KG1 (cell line): Measurements from ENCODE around the gene UBE3D.
"Not testable (repeated sequence)": the region's sequence is repeated elsewhere in the genome, so short reads cannot be mapped to it uniquely, and the experiment has no call there.

Experiments used
- DNase-seq: peaks from one replicate; lab custom pipeline; 2025; lab: John Stamatoyannopoulos, UW

Gene UBE3D

DNA sequence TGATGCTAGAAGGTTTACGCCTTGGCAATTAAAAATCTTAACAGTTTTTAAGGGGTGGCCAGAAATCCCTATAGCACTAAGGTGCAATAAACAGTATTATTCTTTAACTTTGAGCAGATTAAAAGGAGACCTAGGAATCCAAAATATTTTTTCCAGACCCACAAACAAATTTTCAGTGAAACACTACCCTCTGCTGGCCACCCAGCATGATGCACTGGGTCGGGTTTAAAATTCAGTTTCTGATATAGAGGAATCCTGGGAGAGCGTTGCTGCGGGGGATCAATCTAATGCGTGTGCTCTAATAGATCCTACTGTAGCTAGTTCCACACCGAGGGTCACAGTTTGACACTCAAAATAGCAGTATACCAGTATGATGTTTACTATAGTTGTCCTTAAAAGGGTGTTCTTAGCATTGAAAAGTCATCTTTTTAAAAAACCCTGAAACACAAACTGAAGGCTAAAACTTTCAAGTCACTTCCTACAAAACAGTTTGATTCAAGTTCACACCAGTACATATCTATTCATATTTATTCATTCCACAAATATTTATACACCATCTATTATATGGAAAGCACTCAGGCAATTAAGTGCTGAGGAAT, 10.2 kb downstream of the UBE3D start:
- peak; percentile 22 for DNase-seq

DNA sequence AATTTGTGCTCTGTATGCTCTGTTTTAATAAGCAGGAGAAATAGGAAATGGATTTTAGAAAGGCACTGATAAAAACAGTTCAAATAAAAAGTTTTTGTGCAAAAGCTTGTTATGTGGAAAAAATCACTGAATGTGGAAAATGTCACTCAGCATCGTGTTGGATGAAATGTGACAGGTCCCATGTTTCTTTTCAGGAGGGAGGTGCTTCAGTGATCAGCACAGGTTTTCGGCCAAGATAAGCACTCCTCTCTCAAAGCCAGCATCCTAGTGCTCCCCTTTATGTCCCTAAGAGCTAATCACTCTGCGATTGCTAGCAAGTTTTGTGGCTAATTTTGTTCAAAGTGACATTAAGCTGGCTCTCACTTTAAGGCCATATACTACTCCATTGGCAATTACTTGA, 12.0 kb downstream of the UBE3D start:
- no peak for DNase-seq

DNA sequence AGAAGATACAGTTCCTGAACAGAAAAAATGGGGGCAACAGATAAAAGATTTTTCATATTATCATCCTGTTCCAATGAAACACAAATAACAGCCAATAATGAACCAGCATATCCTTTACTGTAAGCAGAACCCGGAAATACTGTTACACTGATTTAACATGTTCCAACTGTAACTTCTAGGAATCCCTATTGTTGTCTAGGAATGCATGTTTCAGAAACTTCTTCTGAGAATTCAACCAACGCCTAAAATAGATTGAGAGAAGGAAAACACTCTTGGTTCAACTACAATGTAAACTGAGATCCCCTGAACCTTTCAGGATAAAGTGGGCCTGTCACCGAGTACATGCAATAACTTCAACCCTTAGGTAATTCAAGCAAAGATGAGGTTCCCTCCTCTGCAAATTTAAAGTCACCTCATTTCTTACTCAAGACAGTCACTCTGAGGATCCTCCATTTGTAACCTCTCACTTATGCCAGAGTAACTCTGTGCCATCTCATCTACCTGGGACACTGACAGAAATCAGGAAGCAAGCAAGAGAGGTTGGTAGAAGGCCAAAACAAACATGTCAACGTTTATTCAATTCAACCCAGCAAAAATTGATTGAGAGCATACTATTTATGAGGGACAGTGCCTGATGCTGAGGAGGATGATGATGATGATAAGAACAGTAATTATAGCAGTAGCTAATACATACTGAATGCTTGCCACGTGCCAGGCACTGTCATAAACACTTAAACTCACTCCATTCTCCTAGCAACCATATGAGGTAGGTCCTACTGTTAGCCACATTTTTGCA, 14.1 kb downstream of the UBE3D start:
- DNase-seq: no peak

DNA sequence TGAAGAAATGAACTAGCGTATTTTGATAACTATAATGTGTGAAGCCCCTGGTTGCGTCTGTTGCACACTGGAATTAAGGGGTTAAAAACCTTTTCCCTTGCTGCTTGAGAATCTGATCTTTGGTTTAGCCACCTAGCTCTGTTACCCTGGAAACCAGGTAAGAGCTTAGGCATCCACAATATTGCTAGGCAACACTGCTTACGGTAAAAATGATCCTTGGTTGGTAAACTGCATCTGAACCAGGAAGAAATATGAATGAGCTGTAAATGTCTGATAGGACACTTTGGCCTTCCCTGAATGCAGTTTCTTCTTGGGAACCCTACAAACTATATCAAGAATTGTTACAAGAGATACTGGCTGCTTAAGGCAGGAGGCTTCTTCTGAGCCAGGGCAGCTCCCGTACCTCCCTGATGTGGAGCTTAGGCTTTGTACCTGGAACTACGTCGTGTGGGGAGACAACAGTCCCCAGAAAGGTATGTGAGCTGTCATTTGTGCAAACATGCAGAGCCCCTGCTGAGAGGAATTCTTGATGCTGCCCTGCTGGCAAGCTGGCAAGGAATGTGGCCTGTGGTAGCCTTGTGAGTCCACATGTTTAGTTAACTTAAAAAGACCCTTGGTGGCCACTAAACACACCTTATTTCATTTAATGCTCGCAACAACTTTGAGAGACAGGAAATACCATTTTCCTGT, 18.4 kb downstream of the UBE3D start:
- no peak for DNase-seq

DNA sequence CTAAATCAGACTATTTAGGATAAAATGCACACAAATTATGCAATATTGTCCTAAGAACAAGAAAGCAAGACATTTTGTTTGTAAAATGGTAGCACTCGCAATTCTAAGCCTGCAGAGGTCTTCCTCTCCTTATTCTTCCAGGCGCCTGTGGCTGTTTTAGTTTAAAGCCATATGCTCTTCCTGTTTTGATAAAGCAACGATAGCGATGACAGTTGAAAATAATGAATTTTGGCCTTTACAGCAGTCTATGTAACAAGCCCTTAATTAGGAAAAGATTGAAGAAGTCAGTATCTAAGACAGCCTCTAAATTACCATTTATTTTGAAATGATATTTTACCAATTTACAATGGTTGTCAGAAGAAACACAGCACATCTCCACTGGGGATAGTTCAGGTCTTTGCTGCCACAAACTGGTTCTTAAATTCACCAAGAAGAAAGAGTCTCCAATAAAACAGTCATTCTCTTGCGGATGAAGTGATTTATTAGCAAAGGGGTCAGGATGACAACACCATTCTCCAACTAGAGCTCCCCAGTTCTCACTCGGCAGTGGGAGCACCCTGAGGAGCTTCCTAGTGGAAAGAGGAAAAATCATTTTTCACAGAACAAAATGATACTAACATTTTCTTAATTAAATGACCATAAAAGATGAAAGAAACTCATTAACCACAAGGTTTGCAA, 21.4 kb downstream of the UBE3D start:
- DNase-seq: no peak

DNA sequence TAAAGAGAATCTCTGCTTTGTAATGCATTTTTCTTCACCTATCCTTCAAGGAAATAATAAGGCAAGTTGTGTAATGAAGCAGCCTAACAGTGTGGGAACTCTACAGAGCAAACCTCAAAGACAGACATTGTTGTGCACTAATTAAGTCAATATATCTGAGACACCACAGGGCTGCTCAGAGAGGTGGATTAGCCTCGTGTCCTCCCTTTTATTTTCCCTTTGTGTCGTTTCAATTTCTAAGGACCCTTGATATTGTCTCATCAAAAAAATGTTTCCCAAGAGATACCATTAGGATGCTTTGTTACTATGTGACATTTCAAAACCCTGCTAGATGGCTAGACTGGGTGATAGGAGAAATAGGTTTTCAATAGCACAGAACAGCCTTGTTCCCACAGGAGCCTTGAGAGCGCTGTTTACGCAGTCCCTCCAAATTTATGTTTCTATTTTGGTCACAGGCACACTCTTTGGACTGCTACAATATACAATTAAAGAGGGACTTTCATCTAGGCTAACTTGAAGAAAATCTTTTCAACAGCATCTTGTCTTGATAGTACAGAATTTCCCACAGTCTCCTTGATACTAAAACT, 23.1 kb downstream of the UBE3D start:
- DNase-seq: no peak

DNA sequence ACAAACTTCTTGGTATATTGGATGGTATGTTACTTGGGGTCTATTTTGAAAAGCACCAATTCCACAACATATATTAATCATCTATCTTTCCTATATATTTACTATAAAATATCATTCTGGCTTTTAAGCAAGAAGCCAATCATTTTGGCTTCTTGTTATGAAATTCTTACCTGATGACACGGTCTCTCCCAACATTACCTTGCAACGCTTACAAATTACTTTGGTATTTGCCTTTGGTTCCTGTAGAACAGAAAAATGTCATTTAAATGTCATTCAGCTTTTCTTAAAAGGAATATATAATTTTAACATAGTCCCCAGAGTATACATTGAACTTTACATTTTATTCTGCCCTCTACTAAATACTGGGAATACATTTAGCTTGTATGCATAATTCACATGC, 27.4 kb downstream of the UBE3D start:
- DNase-seq: no peak

DNA sequence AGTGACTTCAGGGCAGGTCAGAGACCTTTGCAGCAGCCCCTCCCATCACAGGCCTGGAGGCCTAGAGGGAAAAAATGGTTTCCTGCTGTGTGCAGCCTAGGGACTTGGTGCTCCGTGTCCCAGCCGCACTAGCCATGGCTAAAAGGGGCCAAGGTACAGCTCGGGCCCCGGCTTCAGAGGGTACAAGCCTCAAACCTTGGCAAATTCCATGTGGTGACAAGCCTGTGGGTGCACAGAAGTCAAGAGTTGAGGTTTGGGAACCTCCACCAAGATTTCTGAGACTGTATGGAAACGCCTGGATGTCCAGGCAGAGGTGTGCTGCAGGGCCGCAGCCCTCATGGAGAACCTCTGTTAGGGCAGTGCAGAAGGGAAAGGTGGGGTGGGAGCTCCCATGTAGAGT, 34.0 kb downstream of the UBE3D start:
- no peak for DNase-seq

DNA sequence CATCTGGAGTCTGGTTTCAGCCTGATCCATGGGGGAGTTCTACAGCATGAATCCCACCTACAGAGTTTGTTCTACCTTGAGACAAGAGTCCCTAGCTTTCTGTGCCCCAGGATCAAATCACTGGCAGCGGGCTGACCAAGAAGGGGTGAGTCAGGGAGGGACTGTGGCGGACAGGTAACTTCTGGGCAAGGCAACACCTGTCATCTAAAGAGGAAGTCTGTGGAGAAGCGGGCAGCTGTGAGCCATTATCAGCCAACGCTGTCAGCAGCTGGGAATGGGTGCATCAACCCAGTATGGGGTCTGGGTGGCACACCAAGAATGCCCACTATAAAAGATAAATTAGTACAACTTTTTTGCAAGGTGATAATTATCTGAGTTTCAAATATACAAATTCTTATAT, 45.9 kb downstream of the UBE3D start:
- DNase-seq: no peak

DNA sequence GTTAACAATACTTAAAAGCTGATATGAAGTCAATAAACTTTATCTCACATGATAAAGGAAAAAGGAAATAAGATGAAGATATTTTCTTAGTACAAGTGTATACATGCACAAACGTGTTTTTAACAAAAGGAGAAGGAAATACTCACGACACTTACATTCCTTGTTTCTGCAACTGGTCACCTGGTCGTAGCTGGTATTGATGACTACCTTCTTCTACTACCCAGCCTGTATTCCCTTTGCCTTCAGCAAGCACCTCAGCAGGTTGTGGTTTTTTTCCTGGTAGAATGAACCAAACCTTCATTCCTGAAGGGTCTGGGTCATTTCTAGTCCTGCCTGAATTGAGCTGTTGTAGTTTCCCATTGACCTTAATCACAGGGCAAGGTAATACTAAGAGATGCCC, 54.5 kb downstream of the UBE3D start:
- not testable (repeated sequence) for DNase-seq

DNA sequence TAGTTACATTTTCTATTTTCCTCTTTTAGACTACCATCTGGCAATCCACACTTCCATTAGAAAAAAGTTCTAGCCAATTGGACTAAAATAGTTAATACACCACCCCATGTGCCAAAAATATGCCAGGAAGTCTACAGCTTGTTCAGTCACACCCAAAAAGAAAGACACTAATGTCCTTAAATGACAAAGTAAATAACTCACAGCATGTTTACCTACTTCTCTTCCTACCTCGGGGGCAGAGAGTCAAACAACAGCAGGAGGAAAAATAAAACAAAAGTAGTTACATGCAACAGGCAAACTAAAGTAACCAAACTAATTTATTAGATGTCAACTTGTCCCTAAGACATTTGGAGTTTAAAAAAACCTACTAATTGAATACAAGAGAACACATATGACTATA, 57.0 kb downstream of the UBE3D start:
- DNase-seq: no peak

DNA sequence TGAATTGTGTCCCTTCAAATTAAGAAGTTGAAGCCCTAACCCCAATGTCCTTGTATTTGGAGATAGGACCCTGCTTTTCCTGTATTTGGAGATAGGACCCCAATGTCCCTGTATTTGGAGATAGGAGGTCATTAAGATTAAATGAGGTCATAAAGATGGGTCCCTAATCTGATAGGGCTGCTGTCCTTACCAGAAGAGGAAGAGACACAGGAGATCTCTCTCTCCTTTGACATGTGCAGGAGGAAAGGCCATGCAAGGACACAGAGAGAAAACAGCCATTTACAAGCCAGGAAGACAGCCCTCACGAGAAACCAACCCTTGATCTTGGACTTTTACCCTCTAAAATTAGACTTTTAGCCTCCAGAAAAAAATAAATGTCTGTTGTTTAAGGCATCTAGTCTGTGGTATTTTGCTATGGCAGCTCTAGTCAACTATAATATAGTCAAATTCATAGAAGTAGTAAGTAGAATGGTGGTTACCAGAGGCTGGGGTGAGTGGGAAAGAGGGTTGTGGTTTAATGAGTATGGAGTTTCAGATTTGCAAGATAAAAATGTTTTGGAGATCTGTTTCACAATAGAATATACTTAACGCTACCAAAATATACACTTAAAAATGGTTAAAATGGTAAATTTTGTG, 59.3 kb downstream of the UBE3D start:
- DNase-seq: no peak

DNA sequence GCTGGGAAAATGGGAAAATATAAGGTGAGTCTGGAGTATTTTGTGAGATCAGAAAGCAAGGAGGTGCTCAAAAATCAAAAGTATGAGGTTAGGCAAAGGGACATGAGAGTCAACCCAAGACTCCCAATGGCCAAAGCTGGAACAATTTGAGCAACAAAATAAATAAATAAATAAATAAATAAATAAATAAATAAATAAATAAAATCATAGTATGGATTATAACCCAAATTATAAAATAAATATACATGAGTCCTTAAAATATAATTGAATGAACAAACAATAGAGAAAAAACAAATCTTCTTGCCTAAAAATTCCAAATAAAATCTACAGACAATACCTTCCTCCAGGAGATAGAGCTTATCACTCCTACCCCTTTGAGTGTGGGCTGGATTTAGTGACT, 69.5 kb downstream of the UBE3D start:
- DNase-seq: no peak

DNA sequence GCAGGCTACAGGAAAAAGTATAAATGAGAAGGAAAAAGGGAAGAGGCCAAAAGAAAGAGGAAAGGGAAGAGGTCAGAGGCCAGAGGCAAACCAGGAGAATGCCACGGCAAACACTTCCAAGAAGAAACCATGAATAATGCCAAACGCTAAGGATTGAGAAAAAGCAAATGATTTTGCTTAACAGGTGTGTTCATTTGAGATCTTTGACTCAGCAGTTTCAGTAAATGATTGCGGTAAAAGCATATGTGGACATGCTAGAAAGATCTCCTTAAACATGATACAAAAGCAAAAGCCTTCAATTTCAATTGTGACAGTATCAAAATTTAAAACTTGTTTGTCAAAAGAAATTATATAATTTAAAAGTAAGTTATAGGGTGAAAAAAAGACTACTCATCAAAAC, 70.6 kb downstream of the UBE3D start:
- DNase-seq: no peak

DNA sequence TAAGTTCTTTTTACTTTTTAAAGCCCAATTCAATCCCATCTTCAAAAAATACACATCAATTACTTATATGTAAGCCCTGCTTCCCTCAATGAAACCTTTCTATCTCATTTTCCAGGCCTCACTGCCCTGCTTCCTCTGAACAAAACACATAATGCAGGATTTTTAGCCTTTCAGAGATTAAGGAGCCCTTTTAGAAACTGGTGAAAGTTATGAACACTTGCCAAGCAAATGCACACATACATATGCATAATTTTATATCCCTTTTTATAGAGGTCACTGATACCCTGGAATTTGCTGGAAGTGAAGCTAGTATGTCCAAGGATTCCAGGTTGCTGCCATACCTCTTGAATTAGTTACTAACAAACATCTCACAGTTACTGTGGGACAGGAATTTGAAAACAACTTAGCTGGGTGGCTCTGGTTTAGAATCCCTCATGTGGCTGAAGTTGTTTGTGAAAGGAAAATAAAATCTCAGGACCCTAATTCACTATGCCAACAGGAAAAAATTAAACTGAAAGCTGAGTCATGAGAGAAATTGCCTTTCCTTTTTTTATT, 75.8 kb downstream of the UBE3D start:
- DNase-seq: no peak

DNA sequence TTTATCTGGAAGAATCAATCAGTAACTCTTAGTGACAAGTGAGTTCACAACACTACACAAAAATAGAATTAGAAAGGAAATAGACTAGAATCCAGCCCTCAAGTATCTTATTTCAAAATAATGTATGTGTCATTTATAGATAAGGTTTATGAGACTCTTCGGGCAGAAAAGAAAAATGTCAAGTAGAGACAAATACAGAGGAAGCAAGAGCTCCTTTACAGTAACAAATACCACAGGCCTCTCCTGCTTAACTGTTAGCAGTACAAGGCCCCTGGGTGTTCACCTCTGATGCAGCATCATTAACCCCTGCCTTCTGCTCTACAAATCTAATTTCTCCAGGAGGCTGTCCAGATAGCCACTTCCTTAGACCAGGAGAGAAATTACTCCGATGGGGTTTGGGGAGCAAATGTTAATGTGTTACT, 76.7 kb downstream of the UBE3D start:
- no peak for DNase-seq

DNA sequence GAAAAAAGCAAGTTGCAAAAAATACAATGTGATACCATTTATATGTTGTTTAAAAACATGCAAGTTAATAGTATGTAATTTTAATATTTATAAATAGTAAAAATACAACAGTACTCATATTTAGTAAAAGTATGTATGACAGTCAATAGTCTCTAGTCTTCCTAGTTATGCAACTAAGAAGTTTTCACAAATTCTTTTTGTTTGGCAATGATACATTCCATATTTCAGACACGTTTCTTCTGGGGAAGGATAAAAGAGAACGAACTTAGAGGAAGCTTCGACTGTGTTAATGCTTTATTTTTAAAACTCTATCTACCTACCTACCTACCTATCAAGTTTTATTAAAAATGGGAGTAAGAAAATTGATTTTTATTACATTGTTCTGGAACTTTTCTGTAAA, 77.7 kb downstream of the UBE3D start:
- no peak for DNase-seq

DNA sequence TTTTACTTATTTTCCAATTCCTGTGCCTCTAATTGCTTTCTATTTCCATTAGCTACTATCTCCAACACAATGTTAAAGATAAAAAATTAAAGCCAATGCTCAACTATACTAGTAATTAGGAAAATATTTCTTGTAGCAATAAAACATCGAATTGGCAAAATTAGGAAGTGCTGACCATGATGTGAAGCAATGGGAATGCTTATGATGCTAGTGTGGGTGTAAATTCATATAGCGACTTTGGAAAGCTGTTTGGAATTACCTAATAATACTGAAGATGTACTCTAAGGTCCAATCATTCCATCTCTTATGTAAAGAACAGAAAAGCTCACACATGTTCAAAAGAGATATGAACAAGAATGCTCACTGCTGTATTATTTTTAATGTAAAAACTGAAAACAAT, 78.2 kb downstream of the UBE3D start:
- DNase-seq: no peak

DNA sequence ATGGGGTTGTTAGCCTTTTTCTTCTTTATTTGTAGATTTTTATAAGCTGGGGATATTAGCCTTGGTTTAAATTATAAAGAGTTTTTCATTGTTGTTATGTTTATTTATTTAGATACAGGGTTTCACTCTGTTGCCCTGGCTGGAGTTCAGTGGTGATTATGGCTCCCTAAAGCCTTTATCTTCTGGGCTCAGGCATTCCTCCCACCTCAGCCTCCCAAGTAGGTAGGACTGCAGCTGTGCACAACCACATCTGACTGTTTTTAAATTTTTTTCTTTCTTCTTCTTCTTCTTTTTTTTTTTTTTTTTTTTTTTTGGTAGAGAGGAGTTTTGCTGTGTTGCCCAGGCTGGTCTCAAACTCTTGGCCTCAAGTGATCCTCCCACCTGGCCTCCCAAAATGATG, 80.9 kb downstream of the UBE3D start:
- no peak for DNase-seq

DNA sequence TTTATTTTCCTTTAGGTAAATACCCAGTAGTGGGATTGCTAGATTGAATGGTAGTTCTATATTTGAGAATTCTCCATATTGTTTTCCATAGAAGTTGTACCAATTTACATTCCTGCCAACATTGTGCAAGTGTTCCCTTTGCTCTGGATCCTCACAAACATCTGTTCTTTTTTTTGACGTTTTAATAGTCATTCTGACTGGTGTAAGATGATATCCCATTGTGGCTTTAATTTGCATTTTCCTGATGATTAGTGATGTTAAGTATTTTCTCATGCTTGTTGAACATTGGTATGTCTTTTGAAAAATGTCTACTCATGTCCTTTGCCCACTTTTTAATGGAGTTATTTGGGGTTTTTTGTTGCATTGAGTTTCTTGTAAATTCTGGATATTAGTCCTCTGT, 85.6 kb downstream of the UBE3D start:
- no peak for DNase-seq

DNA sequence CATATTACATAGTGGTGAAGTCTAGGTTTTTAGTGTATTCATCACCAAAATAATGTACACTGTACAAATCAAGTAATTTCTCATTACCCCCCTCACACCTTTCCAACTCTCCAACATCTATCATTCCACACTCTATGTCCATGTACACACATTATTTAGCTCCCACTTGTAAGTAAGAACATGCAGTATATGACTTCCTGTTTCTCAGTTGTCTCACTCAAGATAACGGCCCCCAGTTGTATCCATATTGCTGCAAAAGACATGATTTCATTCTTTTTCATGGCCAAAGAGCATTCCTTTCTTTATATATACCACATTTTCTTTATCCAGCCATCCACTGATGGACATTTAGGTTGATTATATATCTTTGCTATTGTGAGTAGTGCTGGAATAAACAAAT, 86.0 kb downstream of the UBE3D start:
- no peak for DNase-seq
